GM23338 (cell line): ENCODE results near the gene ASPG. TPM values are rescaled to one million over a fixed set of nuclear protein-coding genes. Genes with fewer than 3 reads are reported as not detected.

ENCODE experiments used
- ATAC-seq: fragments of 200-7000 bp; cut with Tn5 transposase; 3 replicates; pipeline ENCODE4 v1.9.1; 2020
- DNase-seq: peaks from one replicate; pipeline ENCODE4 v3.0.0-alpha.2; 2015; ENCODE audit warnings: low spot score
- H2AFZ ChIP-seq: fragments of 200-600 bp; sonication (generic); 2 replicates; pipeline ENCODE4 v1.8.0; 2016; ENCODE audit warnings: antibody characterized with exemption, mild to moderate bottlenecking, moderate library complexity
- H3F3A ChIP-seq: fragments of 200-600 bp; sonication (generic); replicated peaks from 2 replicates; pipeline ENCODE4 v1.8.0; 2017; ENCODE audit warnings: antibody characterized with exemption, mixed run types, low read depth
- H3K27ac ChIP-seq: fragments of 200-600 bp; sonication (generic); 2 replicates; pipeline ENCODE4 v1.6.1; 2016; ENCODE audit warnings: low read depth
- H3K27me3 ChIP-seq: fragments of 200-600 bp; sonication (generic); 2 replicates; pipeline ENCODE4 v1.8.0; 2016; ENCODE audit warnings: mild to moderate bottlenecking, mixed run types, moderate library complexity; ENCODE audit not compliant: insufficient read depth
- H3K36me3 ChIP-seq: fragments of 200-600 bp; sonication (generic); 2 replicates; pipeline ENCODE4 v1.8.0; 2016; ENCODE audit warnings: mild to moderate bottlenecking; ENCODE audit not compliant: insufficient read depth
- H3K4me1 ChIP-seq: fragments of 200-600 bp; sonication (generic); 2 replicates; pipeline ENCODE4 v1.8.0; 2016; ENCODE audit warnings: mild to moderate bottlenecking, moderate library complexity; ENCODE audit not compliant: insufficient read depth
- H3K4me2 ChIP-seq: fragments of 200-600 bp; sonication (generic); 2 replicates; pipeline ENCODE4 v1.7.1; 2017; ENCODE audit warnings: mixed run types
- H3K4me3 ChIP-seq: fragments of 200-600 bp; sonication (generic); 2 replicates; pipeline ENCODE4 v1.6.1; 2016; ENCODE audit warnings: mixed run types
- H3K79me2 ChIP-seq: fragments of 200-600 bp; sonication (generic); replicated peaks from 2 replicates; pipeline ENCODE4 v1.8.0; 2017; ENCODE audit warnings: mild to moderate bottlenecking; ENCODE audit not compliant: insufficient read depth
- H3K9me2 ChIP-seq: fragments of 200-600 bp; sonication (generic); 2 replicates; pipeline ENCODE4 v1.8.0; 2017; ENCODE audit not compliant: insufficient read depth
- H4K20me1 ChIP-seq: fragments of 200-600 bp; sonication (generic); replicated peaks from 2 replicates; pipeline ENCODE4 v1.8.0; 2017; ENCODE audit warnings: mild to moderate bottlenecking; ENCODE audit not compliant: insufficient read depth
- H3K27ac Mint-ChIP-seq: 2 replicates; pipeline ENCODE4 v1.8.0; 2020; ENCODE audit warnings: inconsistent platforms, mild to moderate bottlenecking, moderate library complexity, mixed read lengths
- H3K27me3 Mint-ChIP-seq: 3 replicates; pipeline ENCODE4 v1.8.0; 2022; ENCODE audit warnings: low read depth, mild to moderate bottlenecking, moderate library complexity, mixed read lengths, inconsistent platforms; ENCODE audit not compliant: insufficient read depth, poor library complexity
- H3K36me3 Mint-ChIP-seq: 3 replicates; pipeline ENCODE4 v1.8.0; 2021; ENCODE audit warnings: low read depth, mild to moderate bottlenecking, inconsistent platforms, moderate library complexity, mixed read lengths
- H3K4me1 Mint-ChIP-seq: 3 replicates; pipeline ENCODE4 v1.8.0; 2020; ENCODE audit warnings: mild to moderate bottlenecking, inconsistent platforms, mixed read lengths
- H3K4me3 Mint-ChIP-seq: 3 replicates; pipeline ENCODE4 v1.8.0; 2021; ENCODE audit warnings: moderate library complexity, mild to moderate bottlenecking, inconsistent platforms, mixed read lengths
- H3K9me3 Mint-ChIP-seq: 3 replicates; pipeline ENCODE4 v1.8.0; 2020; ENCODE audit warnings: moderate library complexity, mild to moderate bottlenecking, inconsistent platforms, mixed read lengths
- EZH2 ChIP-seq: fragments of 200-600 bp; sonication (generic); IDR thresholded peaks from one replicate; pipeline ENCODE4 v1.8.0; 2017; ENCODE audit warnings: antibody characterized with exemption, mild to moderate bottlenecking, low read depth; ENCODE audit not compliant: unreplicated experiment
- JUNB ChIP-seq: IDR thresholded peaks from one replicate; pipeline ENCODE4 v1.6.1; 2016; ENCODE audit warnings: antibody characterized with exemption; ENCODE audit not compliant: unreplicated experiment
- ZNF331 ChIP-seq: fragments of 250-450 bp; sonication (Bioruptor Pico); IDR thresholded peaks from 2 replicates; pipeline ENCODE4 v1.5.0; 2020; ENCODE audit warnings: low read depth, mild to moderate bottlenecking, moderate library complexity
- polyA plus RNA-seq: library from polyadenylated mRNA; unstranded; fragments of >200 nt; fragmentation: Nextera tagmentation; extraction: Ambion mirVana; gene quantifications from 2 replicates; pipeline ENCODE4 v1.2.1, GENCODE V29; 2016
- total RNA-seq: library from RNA; depleted of rRNA; stranded (reverse); fragments of >200 nt; shearing (Covaris generic); gene quantifications from 2 replicates; pipeline ENCODE4 v1.2.3, GENCODE V29; 2014
- TF ChIP-seq, protein P1 (sequence below), 2 experiments: fragments of 200-600 bp in 1 of 2; sonication (generic) in 1 of 2; conservative IDR thresholded peaks; 2 replicates each; pipeline versions ENCODE4 v1.5.1 to v1.6.1; 2016 to 2017; ENCODE audit warnings: antibody characterized with exemption in 2 of 2, low read depth in 2 of 2, mild to moderate bottlenecking in 2 of 2, moderate library complexity in 1 of 2

Gene ASPG
- total and polyA plus RNA-seq, 2 experiments from 2014 or later, result 0.61 to 6.2 TPM

- Histone ChIP-seq H3K4me1 (peaks cover 5% of the 10 kb centered on the region; the same call in 1 of the 2 replicates), H3K4me2 (peak overlapping the region; percentile 69), H4K20me1 (no peaks in the 10 kb centered on the region), H3F3A (no peaks in the 10 kb centered on the region), H3K4me3 (peak overlapping the region; percentile 29; the same call in 1 of the 2 replicates), H2AFZ (peak overlapping the region; percentile 89), H3K79me2 (no peaks in the 10 kb centered on the region), H3K9me2 (no peaks in the 10 kb centered on the region), H3K36me3 (no peaks in the 10 kb centered on the region), H3K27ac (no peak overlapping the region), H3K27me3 (no peaks in the 10 kb centered on the region)
- Mint-ChIP-seq H3K4me3 (peak overlapping the region; percentile 48; the same call in 2 of the 3 replicates), H3K27me3 (peaks cover 8% of the 10 kb centered on the region), H3K27ac (no peak overlapping the region), H3K4me1 (peaks cover 7% of the 10 kb centered on the region; the same call in 2 of the 3 replicates), H3K9me3 (0 out of 3 replicates have a peak, but pooled peaks cover 2% of the 10 kb centered on the region), H3K36me3 (no peaks in the 10 kb centered on the region)
- ATAC-seq, result peak; percentile 30
- peak; percentile 36 for DNase-seq
- no peak for TF ChIP-seq EZH2
- TF ChIP-seq, protein P1, sequence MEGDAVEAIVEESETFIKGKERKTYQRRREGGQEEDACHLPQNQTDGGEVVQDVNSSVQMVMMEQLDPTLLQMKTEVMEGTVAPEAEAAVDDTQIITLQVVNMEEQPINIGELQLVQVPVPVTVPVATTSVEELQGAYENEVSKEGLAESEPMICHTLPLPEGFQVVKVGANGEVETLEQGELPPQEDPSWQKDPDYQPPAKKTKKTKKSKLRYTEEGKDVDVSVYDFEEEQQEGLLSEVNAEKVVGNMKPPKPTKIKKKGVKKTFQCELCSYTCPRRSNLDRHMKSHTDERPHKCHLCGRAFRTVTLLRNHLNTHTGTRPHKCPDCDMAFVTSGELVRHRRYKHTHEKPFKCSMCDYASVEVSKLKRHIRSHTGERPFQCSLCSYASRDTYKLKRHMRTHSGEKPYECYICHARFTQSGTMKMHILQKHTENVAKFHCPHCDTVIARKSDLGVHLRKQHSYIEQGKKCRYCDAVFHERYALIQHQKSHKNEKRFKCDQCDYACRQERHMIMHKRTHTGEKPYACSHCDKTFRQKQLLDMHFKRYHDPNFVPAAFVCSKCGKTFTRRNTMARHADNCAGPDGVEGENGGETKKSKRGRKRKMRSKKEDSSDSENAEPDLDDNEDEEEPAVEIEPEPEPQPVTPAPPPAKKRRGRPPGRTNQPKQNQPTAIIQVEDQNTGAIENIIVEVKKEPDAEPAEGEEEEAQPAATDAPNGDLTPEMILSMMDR (conservative IDR thresholded peaks at IDR 0.05; ENCODE audit: low read depth in 2 of 2), result peak in 1 of 2 experiments; percentile 36; a peak in 2 of 4 replicates
Measured at GRCh38 chr14:104094056-104094708, 8.7 kb downstream of the ASPG start.

GRCh38 chr14:104094709-104095425 is 9.4 kb downstream of the ASPG start:
- Histone ChIP-seq H2AFZ (peak overlapping the region; percentile 89), H3K4me1 (peaks cover 5% of the 10 kb centered on the region; the same call in 1 of the 2 replicates), H3K27ac (no peak overlapping the region), H3K4me2 (peak overlapping the region; percentile 69), H3K4me3 (peak overlapping the region; percentile 29; the same call in 1 of the 2 replicates), H3K27me3 (no peaks in the 10 kb centered on the region), H3K79me2 (no peaks in the 10 kb centered on the region), H3F3A (no peaks in the 10 kb centered on the region), H3K36me3 (no peaks in the 10 kb centered on the region), H3K9me2 (no peaks in the 10 kb centered on the region), H4K20me1 (no peaks in the 10 kb centered on the region)
- peaks cover 8% of the 10 kb centered on the region for H3K27me3 Mint-ChIP-seq
- TF ChIP-seq ZNF331 (CRISPR knock-in tag) (no peak), JUNB (no peak)
- TF ChIP-seq, protein P1 (conservative IDR thresholded peaks at IDR 0.05; ENCODE audit: low read depth in 2 of 2), result peak; percentile 76 to 94
- H3K36me3 Mint-ChIP-seq, result no peaks in the 10 kb centered on the region
- H3K4me3 Mint-ChIP-seq, result peak overlapping the region; percentile 48; the same call in 2 of the 3 replicates
- H3K27ac Mint-ChIP-seq, result no peak overlapping the region
- H3K4me1 Mint-ChIP-seq, result peaks cover 7% of the 10 kb centered on the region; the same call in 2 of the 3 replicates
- ATAC-seq (peak; percentile 82), DNase-seq (peak; percentile 80)
- H3K9me3 Mint-ChIP-seq, result 0 out of 3 replicates have a peak, but pooled peaks cover 2% of the 10 kb centered on the region
